ENCODE data around the gene CFAP251. TPM values are rescaled to one million over a fixed set of nuclear protein-coding genes. Genes with fewer than 3 reads are reported as not detected.
"Not testable (repeated sequence)": the region's sequence is repeated elsewhere in the genome, so short reads cannot be mapped to it uniquely, and the experiment has no call there.

The CFAP251 gene, protein sequence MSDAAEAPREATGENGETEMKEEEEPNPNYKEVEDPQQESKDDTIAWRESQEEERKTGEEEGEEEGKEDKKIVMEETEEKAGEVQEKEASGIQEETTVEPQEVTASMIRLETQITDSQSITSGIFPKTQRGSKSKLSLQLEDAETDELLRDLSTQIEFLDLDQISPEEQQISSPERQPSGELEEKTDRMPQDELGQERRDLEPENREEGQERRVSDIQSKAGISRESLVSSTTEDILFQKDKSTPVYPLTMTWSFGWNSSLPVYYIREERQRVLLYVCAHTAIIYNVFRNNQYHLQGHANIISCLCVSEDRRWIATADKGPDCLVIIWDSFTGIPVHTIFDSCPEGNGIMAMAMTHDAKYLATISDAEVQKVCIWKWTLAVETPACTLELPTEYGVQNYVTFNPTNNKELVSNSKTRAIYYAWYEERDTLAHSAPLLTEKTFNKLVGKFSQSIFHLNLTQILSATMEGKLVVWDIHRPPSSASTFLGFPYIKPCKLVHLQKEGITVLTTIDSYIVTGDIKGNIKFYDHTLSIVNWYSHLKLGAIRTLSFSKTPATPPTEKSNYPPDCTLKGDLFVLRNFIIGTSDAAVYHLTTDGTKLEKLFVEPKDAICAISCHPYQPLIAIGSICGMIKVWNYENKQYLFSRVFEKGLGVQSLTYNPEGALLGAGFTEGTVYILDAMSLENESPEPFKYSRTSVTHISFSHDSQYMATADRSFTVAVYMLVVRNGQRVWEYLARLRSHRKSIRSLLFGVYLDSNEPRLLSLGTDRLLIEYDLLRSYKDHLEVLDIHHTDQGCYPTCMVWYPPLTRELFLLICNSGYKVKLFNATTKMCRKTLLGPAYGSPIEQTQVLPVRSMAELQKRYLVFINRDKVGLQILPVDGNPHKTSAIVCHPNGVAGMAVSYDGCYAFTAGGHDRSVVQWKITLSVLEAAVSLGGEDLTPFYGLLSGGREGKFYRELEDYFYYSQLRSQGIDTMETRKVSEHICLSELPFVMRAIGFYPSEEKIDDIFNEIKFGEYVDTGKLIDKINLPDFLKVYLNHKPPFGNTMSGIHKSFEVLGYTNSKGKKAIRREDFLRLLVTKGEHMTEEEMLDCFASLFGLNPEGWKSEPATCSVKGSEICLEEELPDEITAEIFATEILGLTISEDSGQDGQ
- polyA plus RNA-seq (2013, experiment 1 of 2; ENCODE audit: insufficient read length): 2.8 TPM
- 2.7 TPM for polyA plus RNA-seq (2013, experiment 2 of 2; ENCODE audit: insufficient read length)

DNA sequence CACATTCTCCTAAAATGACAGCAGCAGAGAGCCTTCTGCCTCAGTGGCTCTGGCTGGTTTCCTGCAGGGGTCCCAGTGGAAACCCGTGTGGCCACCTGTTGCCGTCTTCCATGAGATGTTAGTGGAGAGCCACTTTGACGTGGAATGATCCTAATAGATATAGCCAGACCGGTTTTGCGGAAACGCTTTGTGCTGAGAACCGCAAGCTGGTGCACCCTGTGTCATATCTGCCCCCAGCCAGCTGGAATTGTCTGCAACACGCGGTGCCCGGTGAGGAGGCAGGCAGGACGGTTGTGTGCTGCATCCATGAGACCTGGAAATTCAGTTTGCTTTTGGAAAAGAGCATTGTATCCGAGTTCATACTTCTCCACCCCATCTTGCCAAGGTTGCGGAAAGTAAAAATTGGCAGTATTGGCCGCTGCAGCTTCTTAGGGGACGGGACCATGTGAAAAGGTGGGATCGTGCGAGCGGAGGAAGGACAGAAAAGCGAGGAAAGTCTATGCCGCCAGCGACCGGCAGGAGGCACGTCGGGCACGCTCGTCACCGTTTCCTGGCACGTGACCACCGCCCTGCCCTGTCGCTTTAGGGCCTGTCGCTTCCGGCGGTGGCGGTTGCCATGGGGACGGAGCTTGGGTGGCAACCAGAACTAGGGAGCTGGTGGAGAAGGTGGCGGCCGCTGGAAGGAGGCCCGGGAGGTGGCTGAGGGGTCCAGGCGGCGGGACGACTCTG, at the start of gene CFAP251:
Gene CFAP251 (plus strand): TSS at position 643 of the 729 bp plus-strand sequence. CDS start 2,714 bp downstream, outside the sequence.
- DNase-seq: peak; percentile 69

DNA sequence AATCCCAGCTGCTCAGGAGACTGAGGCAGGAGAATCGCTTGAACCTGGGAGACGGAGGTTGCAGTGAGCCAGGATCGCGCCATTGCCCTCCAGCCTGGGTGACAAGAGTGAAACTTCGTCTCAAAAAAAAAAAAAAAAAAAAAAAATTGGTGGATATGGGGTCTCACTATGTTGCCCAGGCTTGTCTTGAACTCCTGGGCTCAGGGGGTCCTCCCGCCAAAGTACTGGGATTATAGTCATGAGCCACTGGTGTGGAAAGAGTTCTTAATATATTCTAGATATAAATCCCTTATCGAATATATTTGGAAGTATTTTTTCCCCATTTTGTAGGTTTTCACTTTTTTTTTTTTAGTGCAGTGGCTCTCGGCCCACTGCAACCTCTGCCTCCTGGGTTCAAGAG, 49.2 kb upstream of the CFAP251 start:
- not testable (repeated sequence) for DNase-seq

DNA sequence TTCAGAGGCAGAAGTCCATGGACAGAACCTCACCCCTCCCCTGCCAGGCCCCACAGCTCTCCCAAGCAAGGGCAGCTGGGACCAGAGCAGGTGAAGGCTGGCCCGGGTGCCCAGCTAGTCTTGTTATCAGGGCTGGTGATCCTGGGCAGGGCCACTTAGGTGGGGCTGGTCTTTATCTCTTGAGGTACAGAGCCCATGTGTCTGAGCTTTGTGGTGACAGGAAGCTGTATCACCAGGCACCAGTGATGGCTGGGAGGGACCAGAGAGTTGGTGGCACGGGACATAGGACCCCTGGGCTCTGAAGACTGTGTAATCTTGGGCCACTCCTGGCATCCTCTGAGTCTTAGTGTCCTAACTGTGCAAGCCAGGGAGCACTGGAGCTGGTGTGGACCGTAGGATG, 46.9 kb upstream of the CFAP251 start:
- DNase-seq: no peak

DNA sequence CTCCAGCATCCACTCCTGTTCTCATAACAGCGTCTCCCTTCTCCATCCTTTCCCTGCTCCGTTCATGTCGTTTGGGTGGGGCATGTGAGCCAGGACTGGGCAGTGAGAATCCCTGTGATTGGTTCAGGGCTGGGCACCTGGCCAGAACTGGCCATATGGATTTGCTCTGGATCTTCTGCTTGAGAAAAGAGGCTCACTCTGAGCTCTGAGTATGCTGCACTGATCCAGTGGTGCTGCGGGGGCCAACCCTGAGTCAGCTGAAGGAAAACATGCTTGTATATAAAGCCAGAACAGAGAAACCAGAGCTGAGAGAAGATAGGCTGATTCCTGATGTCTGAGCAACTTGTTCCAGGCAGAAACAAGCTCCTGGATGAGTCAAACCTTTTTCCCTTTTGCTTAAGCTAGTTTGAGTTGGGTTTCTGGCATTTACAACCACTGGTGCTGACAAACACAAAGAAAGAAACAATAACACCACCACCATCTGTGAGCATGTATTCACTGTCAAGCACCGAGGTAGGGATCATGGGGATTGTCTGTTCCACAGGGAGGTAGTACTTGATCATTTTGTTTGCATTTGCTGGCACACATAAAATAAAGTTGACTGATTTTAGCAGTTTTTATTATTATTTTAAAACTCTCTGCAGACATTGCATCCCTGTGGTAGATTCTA, 45.7 kb upstream of the CFAP251 start:
- DNase-seq: peak; percentile 93

DNA sequence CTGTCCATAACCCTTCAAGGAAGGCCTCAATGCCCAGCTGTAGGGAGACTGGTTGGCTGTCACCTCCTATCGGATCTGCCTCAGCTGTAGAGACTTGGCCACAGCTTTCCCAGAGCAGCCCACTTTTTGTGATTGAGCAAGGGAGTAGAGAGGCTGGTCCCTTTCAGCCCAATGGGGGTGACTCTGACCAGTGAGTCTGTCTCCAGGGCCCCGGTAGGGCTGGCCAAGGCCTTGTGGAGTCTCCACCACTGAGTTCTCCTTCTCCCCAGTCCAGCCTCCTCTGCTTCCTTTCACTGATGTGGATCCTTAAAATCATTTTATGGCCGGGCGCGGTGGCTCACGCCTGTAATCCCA, 45.2 kb upstream of the CFAP251 start:
- no peak for DNase-seq

DNA sequence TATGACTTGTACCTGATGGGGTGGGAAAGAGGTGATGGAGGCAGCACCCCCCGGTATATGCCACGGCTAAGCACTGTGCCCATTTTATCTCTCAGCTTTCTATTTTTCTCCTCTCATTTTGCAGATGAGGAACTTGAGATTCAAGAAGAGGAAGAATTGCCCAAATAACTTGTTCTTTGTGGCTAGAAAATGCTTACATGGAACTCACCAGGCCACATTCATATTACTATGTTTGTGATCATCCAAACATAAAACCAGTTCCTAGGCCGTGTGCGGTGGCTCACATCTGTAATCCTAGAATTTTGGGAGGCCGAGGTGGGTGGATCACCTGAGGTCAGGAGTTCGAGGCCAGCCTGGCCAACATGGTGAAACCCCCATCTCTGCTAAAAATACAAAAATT, 44.3 kb upstream of the CFAP251 start:
- DNase-seq: no peak

DNA sequence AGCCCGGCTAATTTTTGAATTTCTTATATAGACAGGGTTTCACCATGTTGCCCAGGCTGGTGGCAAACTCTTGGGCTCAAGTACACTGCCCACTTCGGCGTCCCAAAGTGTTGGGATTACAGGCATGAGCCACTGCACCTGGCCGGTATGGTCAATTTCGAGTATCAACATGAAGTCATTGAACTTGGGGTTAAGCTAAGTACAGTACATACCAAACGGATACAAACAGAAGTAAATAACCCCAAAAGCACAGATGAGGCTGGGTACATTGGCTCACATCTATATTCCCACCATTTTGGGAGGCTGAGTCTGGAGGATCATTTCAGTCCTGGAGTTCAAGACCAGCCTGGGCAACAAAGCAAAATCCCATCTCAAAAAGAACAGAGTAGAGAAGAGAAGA, 42.8 kb upstream of the CFAP251 start:
- DNase-seq: no peak

DNA sequence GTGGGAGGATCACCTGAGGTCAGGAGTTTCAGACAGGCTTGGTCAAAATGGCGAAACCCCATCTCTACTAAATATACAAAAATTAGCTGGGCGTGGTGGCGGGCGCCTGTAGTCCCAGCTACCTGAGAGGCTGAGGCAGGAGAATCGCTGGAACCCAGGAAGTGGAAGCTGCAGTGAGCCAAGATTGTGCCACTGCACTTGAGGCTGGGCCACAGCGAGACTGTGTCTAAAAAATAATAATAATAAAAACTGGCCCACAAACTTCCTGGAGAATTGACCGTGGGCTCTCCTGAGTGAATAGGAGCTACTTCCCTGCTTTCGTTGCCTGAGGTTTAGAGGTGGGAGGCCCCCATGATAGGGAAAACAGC, 42.3 kb upstream of the CFAP251 start:
- DNase-seq: not testable (repeated sequence)

DNA sequence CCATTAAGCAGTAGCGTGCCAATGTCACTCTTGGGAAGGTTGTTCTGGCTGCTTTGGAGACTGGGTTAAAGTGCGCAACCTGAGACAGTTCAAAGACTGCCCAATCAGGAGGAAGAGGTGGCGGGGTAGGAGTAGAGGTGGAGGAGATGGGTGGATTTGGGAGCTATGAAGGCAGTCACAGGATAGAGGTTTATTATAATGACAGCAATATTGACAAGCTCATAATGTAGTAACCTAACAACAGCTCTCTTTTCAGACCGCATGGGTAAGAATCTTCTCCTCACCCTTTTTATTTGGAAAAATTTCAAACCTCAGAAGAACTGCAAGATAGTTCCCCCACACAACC, 35.1 kb upstream of the CFAP251 start:
- DNase-seq: no peak

DNA sequence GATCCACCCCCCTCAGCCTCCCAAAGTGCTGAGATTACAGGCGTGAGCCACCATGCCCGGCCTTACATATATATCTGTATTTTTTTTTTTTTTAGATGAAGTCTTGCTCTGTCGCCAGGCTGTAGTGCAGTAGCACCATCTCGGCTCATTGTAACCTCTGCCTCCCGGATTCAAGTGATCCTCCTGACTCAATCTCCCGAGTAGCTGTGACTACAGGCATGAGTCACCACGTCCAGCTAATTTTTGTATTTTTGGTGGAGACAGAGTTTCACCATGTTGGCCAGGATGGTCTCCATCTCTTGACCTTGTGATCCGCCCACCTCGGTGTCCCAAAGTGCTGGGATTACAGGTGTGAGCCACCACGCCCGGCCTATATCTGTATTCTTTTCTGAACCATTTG, 33.3 kb upstream of the CFAP251 start:
- DNase-seq: not testable (repeated sequence)

DNA sequence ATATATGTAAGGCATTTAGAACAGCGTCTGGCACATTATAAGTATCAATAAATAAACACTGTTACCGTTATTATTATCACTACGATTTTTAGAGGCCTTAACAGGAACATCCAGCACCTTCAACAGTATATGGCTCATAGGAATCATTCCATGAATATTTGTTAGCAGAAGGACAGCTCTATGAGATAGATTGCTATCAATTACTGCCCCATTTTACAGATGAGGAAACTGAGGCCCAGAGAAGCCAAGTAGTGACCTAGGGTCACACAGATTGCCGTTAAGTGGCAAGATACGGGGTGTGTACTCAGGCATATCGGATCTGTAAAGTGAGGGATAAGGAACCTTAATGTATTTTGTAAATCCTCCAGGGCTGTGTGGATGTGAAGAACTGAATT, 30.3 kb upstream of the CFAP251 start:
- no peak for DNase-seq

DNA sequence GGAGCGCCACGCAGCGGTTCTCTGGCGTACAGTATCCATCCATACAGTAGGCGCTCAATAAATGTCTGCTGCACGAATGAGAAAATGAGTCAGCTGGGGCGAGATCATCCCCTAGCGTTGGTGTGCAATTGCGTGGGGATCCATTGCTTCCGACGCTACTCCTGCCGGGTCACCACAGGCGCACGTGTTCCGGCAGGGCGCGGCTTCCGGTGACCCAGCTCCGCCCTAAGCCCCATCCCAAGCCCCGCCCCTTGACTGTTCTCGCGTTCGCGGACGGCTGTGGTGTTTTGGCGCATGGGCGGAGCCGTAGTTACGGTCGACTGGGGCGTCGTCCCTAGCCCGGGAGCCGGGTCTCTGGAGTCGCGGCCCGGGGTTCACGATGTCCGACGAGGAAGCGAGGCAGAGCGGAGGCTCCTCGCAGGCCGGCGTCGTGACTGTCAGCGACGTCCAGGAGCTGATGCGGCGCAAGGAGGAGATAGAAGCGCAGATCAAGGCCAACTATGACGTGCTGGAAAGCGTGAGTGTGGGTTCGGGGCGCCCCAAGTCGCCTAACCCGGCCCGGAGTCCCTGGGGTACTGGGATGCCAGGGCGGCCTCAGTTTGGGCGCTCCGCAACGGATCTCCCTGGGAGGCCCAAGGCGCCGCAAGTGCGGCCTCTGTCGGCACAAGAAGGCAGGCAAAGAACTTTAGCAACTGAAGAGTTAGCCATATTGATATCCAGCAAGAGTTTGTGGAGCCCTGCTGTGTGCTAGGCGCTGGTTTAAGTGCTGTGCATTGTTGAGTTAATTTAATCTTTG, 29.7 kb upstream of the CFAP251 start, which contains the start of gene PSMD9:
Gene PSMD9 (plus strand): TSS at position 313 of the 796 bp plus-strand sequence. CDS start 67 bp downstream, at position 380.
- peak; percentile 98 for DNase-seq

DNA sequence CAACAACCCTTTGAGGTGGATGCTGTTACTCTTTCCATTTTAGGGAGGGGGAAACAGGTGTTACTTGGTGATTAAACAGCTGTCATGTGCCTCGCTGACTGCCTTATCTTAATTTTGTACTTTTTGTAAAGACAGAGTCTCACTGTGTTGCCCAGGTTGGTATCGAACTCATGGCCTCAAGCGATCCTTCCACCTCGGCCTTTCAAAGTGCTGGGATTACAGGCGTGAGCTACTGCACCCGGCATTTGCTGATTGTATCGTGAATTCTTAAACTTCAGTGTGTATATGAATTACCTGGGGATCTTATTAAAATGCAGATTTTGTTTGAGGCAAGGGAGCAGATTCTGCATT, 29.1 kb upstream of the CFAP251 start:
- no peak for DNase-seq

DNA sequence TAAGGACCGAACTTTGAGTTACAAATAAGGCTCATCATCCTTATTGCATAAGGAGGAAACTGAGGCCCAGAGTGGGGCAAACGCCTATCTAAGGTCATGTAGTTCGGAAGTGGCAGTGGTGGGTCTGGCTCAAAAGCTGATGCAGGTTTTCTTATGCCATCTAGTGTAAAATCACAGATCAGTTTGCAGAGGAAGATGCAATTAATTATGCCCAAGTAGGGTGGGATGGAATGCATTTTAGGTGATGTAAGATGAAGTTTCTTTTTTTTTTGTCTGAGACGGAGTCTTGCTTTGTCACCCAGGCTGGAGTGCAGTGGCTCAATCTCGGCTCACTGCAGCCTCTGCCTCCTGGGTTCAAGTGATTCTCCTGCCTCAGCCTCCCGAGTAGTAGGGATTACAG, 28.7 kb upstream of the CFAP251 start:
- DNase-seq: peak; percentile 31

DNA sequence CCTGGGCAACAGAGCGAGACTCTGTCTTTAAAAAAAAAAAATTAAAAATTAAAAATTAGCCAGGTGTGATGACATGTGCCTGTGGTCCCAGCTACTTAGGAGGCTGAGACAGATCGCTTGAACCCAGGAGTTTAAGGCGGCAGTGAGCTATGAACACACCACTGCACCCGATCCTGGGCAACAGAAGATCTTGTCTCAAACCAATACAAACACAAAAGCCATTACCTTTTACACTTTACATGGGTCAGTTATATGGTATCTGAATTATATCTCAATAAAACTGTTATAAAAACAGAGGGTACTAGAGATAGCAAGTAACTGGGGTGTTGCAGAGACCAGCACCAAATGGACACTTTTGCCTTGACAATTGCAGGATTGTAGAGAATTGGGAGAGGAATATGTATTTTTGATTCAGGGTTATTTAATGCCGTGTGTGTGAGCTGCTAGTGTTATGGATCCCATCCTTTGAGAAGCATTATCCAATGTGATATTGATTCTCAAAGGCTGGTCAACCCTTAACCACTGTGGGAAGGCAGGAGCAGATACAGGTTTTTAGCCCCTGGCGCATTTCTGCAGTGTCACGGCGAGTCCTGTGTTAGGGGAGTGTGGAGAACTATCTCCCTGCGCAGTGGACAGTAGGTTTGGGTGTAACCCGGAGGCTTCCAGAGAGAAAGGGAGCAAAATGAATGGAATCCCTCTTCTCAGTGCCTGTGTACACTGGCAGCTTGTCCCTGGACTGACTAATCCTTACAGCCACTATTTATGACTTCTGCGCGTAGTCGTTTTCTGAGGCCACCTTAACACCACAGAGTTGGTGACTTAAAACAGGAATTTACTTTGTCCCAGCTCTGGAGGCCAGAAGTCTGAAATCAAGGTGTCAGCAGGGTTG, 25.5 kb upstream of the CFAP251 start:
- no peak for DNase-seq

DNA sequence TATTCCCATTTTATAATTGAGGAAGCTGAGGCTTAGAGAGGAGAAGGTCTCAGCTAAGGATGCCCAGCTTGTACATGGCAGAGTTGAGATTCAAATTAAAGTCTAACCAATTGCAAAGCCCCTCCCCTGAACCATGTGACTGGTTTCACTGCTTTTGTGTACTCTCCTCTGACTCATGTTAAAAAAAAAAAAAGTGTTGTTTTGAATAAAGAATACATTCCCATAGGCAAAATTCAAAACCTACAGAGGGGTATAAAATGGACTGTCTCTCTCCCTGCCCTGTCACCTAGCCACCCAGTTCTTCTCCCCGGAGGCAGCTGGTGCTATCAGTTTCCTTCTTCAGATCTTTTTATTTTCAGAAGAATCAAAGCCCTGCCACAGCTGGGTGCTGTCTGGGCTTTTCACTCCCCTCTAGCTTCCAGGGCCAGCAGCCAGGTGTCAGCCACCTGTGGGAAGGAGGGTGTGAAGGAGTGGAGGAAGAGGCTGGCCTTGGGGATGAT, 24.4 kb upstream of the CFAP251 start:
- peak; percentile 57 for DNase-seq

DNA sequence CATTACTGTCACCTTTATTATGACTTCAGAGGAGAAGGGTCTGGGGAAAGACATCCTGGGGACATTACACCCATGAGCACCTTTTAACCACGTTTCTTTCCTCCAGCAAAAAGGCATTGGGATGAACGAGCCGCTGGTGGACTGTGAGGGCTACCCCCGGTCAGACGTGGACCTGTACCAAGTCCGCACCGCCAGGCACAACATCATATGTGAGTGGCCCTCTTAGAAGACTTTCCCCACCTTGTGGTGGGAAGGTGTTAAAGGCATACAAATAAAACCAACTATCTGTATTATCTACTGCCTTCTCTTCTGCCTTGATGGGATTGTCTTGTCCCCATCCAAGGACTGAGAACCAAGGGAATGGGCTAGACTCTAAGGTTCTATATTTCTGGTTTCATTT, 23.8 kb upstream of the CFAP251 start:
- DNase-seq: peak; percentile 56

DNA sequence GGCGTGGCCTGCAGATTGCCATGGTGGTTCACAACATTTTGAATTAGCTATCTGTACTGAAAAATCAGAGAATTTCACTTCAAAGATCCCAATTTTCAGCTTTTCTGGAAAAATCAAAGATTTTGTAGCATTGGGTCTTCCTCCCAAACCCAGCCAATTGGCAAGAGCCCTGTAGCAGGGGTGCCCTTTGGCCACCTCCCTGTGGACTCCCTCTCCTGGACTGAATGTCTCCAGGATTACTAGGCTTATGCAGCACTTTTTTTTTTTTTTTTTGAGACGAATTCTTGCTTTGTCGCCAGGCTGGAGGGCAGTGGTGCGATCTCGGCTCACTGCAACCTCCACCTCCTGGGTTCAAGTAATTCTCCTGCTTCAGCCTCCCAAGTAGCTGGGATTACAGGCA, 20.1 kb upstream of the CFAP251 start:
- DNase-seq: no peak

DNA sequence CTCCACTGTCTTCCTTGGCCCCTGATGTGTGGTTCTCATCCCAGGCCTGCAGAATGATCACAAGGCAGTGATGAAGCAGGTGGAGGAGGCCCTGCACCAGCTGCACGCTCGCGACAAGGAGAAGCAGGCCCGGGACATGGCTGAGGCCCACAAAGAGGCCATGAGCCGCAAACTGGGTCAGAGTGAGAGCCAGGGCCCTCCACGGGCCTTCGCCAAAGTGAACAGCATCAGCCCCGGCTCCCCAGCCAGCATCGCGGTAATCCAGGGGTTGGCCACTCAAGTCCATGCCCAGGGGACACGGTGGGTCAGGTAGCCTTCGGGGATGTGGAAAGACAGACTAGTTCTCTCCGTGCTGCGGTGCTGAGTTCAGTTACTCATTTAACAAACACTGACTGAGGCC, 18.8 kb upstream of the CFAP251 start:
- no peak for DNase-seq

DNA sequence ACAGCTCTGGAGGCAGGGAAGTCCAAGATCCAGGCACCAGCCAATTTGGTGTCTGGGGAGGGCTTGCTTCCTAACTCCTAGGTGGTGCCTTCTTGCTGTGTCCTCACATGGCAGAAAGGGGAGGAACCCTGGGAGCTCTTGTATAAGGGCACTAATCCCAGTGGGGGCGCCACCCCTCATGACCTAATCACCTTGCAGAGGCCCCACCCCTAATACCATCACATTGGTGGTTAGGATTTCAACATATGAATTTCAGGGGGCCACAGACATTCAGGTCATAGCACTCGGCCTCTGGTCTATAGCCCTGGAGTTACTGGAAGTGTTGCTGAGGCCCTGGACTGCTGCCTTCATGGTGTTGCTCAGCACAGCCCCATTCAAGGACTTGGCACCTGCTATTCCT, 15.2 kb upstream of the CFAP251 start:
- DNase-seq: no peak

All from fibroblast of skin of abdomen (primary cell).